Astrocyte (in vitro differentiated cells and primary cell): ENCODE data around the gene LMNA. TPM values are rescaled to one million over a fixed set of nuclear protein-coding genes. Genes with fewer than 3 reads are reported as not detected.

Experiments
- DNase-seq: peaks from one replicate; pipeline ENCODE4 v3.0.0-alpha.2; 2010; ENCODE audit warnings: low read depth
- FAIRE-seq: peaks from 2 replicates; lab custom pipeline; 2011; peaks lifted over from hg19 to GRCh38; lab: Jason Lieb, UNC
- H2AFZ ChIP-seq: 2 replicates; pipeline ENCODE4 v1.6.0; 2012; ENCODE audit warnings: low read depth, low read length, inconsistent platforms
- H3K27ac ChIP-seq: 2 replicates; pipeline ENCODE4 v1.5.1; 2011; ENCODE audit warnings: low read depth, low read length, inconsistent platforms
- H3K27me3 ChIP-seq: 2 replicates; pipeline ENCODE4 v1.6.0; 2011; ENCODE audit warnings: low read length, inconsistent platforms; ENCODE audit not compliant: insufficient read depth
- H3K36me3 ChIP-seq: 2 replicates; pipeline ENCODE4 v1.5.1; 2011; ENCODE audit warnings: low read length, inconsistent platforms; ENCODE audit not compliant: insufficient read depth
- H3K4me1 ChIP-seq: 2 replicates; pipeline ENCODE4 v1.5.1; 2011; ENCODE audit warnings: low read length, inconsistent platforms; ENCODE audit not compliant: insufficient read depth
- H3K4me2 ChIP-seq: 2 replicates; pipeline ENCODE4 v1.6.0; 2012; ENCODE audit warnings: low read length, inconsistent platforms
- H3K4me3 ChIP-seq: 2 replicates; pipeline ENCODE4 v1.5.1; 2011; ENCODE audit warnings: low read depth, mild to moderate bottlenecking, low read length, inconsistent platforms; ENCODE audit not compliant: insufficient read depth
- H3K79me2 ChIP-seq: 2 replicates; pipeline ENCODE4 v1.6.0; 2012; ENCODE audit warnings: mild to moderate bottlenecking, low read length, inconsistent platforms; ENCODE audit not compliant: insufficient read depth
- H3K9ac ChIP-seq: 2 replicates; pipeline ENCODE4 v1.6.0; 2012; ENCODE audit warnings: mild to moderate bottlenecking, low read length, inconsistent platforms
- H3K9me3 ChIP-seq: 2 replicates; pipeline ENCODE4 v1.5.1; 2012; ENCODE audit warnings: low read depth, mild to moderate bottlenecking, low read length, inconsistent platforms; ENCODE audit not compliant: insufficient read depth
- H4K20me1 ChIP-seq: 2 replicates; pipeline ENCODE4 v1.6.0; 2012; ENCODE audit warnings: low read length, inconsistent platforms; ENCODE audit not compliant: insufficient read depth
- H3K27ac Mint-ChIP-seq: one replicate; pipeline ENCODE4 v1.8.0; 2021; ENCODE audit warnings: mild to moderate bottlenecking, mixed read lengths; ENCODE audit not compliant: unreplicated experiment
- H3K27me3 Mint-ChIP-seq: one replicate; pipeline ENCODE4 v1.8.0; 2021; ENCODE audit warnings: low read depth, mixed read lengths; ENCODE audit not compliant: unreplicated experiment
- H3K36me3 Mint-ChIP-seq: one replicate; pipeline ENCODE4 v1.8.0; 2021; ENCODE audit warnings: low read depth, mixed read lengths; ENCODE audit not compliant: unreplicated experiment
- H3K4me1 Mint-ChIP-seq: one replicate; pipeline ENCODE4 v1.8.0; 2021; ENCODE audit warnings: low read depth, mixed read lengths; ENCODE audit not compliant: unreplicated experiment
- H3K4me3 Mint-ChIP-seq: one replicate; pipeline ENCODE4 v1.8.0; 2021; ENCODE audit warnings: mild to moderate bottlenecking, moderate library complexity, mixed read lengths; ENCODE audit not compliant: unreplicated experiment
- H3K9me3 Mint-ChIP-seq: one replicate; pipeline ENCODE4 v1.8.0; 2021; ENCODE audit warnings: mild to moderate bottlenecking, mixed read lengths; ENCODE audit not compliant: unreplicated experiment
- EZH2 ChIP-seq: IDR thresholded peaks from 2 replicates; pipeline ENCODE4 v1.6.1; 2012; ENCODE audit warnings: mild to moderate bottlenecking, low read length, inconsistent platforms; ENCODE audit not compliant: insufficient read depth
- total RNA-seq: library from RNA; stranded (reverse); gene quantifications from 2 replicates; pipeline ENCODE4 v1.2.1, GENCODE V29; 2021
- TF ChIP-seq, protein P1 (sequence below): IDR thresholded peaks from 2 replicates; pipeline ENCODE4 v1.5.1; 2011; ENCODE audit warnings: low read depth, mild to moderate bottlenecking, inconsistent platforms, low read length, moderate library complexity; ENCODE audit not compliant: insufficient read depth

LMNA gene
- total RNA-seq, 1 donor from 2014 or later: 464 TPM

DNA sequence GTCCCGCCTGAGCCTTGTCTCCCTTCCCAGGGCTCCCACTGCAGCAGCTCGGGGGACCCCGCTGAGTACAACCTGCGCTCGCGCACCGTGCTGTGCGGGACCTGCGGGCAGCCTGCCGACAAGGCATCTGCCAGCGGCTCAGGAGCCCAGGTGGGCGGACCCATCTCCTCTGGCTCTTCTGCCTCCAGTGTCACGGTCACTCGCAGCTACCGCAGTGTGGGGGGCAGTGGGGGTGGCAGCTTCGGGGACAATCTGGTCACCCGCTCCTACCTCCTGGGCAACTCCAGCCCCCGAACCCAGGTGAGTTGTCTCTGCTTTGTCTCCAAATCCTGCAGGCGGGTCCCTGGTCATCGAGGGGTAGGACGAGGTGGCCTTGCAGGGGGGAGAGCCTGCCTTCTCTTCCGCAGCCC, 24.0 kb downstream of the LMNA start:
- no peaks in the 10 kb centered on the region for H3K27me3 ChIP-seq
- DNase-seq: no peak
- H4K20me1 ChIP-seq: peaks cover 84% of the 10 kb centered on the region
- peaks cover 1% of the 10 kb centered on the region for H3K4me1 Mint-ChIP-seq
- peaks cover 9% of the 10 kb centered on the region for H3K36me3 Mint-ChIP-seq
- H3K27ac Mint-ChIP-seq: no peak overlapping the region
- no peak overlapping the region for H3K4me3 ChIP-seq
- H2AFZ ChIP-seq: no peak overlapping the region
- peaks cover 52% of the 10 kb centered on the region for H3K36me3 ChIP-seq
- H3K79me2 ChIP-seq: peaks cover 34% of the 10 kb centered on the region
- no peak overlapping the region for H3K27ac ChIP-seq
- H3K27me3 Mint-ChIP-seq: no peaks in the 10 kb centered on the region
- no peaks in the 10 kb centered on the region for H3K9me3 Mint-ChIP-seq
- no peak for FAIRE-seq
- TF ChIP-seq, protein P1, sequence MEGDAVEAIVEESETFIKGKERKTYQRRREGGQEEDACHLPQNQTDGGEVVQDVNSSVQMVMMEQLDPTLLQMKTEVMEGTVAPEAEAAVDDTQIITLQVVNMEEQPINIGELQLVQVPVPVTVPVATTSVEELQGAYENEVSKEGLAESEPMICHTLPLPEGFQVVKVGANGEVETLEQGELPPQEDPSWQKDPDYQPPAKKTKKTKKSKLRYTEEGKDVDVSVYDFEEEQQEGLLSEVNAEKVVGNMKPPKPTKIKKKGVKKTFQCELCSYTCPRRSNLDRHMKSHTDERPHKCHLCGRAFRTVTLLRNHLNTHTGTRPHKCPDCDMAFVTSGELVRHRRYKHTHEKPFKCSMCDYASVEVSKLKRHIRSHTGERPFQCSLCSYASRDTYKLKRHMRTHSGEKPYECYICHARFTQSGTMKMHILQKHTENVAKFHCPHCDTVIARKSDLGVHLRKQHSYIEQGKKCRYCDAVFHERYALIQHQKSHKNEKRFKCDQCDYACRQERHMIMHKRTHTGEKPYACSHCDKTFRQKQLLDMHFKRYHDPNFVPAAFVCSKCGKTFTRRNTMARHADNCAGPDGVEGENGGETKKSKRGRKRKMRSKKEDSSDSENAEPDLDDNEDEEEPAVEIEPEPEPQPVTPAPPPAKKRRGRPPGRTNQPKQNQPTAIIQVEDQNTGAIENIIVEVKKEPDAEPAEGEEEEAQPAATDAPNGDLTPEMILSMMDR: no peak
- TF ChIP-seq EZH2: no peak
- no peak overlapping the region for H3K4me2 ChIP-seq
- H3K4me1 ChIP-seq: no peaks in the 10 kb centered on the region
- H3K9me3 ChIP-seq: no peaks in the 10 kb centered on the region
- H3K9ac ChIP-seq: no peak overlapping the region
- H3K4me3 Mint-ChIP-seq: no peak overlapping the region

DNA sequence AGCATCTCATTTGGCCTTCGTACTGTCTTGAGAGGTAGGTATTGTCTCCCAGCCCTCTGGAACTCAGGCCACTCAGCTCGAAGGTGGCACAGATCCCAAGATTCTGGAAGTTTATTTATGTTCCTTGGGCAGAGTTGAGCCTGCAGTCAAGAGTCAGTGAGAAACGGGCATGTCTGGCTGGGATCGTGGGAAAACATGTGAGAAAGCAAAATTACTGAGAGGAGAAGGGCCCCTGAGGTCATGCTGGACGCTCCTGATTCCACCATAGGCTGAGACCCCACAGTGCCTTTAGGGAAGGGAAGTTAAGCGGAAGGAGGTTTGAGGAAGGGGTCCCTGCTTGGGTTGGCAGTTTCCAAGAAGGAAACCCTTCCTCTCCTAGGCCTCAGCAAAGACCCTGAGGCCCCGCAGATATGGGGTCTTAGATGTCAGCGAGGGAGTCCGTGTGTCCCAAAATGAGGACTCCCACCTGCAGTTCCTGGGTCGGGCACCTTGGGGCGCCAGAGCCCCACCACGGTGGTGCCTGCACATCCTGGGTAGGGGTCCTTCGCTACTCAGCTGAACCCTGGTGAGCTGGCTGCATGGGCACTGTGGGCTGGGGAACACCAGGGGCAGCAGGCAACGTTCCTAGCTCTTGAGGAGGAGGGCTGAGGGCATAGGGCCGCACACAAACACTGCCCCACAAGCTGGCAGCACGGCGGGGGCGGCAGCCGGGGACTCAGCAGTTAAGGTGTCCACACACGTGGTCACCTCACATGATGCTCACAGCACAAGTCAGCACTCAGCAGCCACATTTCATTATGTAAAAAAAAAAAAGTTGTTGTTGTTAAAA, 26.6 kb downstream of the LMNA start:
- no peaks in the 10 kb centered on the region for H3K9me3 Mint-ChIP-seq
- peaks cover 14% of the 10 kb centered on the region for H3K4me1 Mint-ChIP-seq
- Histone ChIP-seq H3K4me1 (peaks cover 14% of the 10 kb centered on the region), H3K9ac (no peak overlapping the region), H4K20me1 (peaks cover 78% of the 10 kb centered on the region), H3K4me2 (no peak overlapping the region), H3K4me3 (no peak overlapping the region), H3K36me3 (peaks cover 30% of the 10 kb centered on the region), H3K27me3 (no peaks in the 10 kb centered on the region), H3K79me2 (peaks cover 9% of the 10 kb centered on the region), H3K9me3 (no peaks in the 10 kb centered on the region), H3K27ac (no peak overlapping the region), H2AFZ (no peak overlapping the region)
- H3K27ac Mint-ChIP-seq: no peak overlapping the region
- H3K4me3 Mint-ChIP-seq: no peak overlapping the region
- no peaks in the 10 kb centered on the region for H3K27me3 Mint-ChIP-seq
- FAIRE-seq (no peak), DNase-seq (no peak)
- no peak for TF ChIP-seq EZH2
- TF ChIP-seq, protein P1: peak; percentile 32
- H3K36me3 Mint-ChIP-seq: peaks cover 8% of the 10 kb centered on the region
